B cell (primary cell): Measurements from ENCODE around the gene AFG1L. TPM values are rescaled to one million over a fixed set of nuclear protein-coding genes. Genes with fewer than 3 reads are reported as not detected.
A peak's percentile ranks its signal among the peaks of the same experiment; 100 is the strongest.

Experiments
- ATAC-seq: fragments of 200-7000 bp; cut with Tn5 transposase; one replicate; pipeline ENCODE4 v1.10.0; 2021; ENCODE audit warnings: low read depth, mild to moderate bottlenecking, moderate number of reproducible peaks, moderate library complexity
- CTCF ChIA-PET: fragments of 350-600 bp; sonication (Branson Sonifier 250); formaldehyde crosslinking; loops from one replicate; lab custom pipeline; 2021; ENCODE audit warnings: antibody characterized with exemption, inconsistent platforms; lab: Charles Lee
- POLR2A ChIA-PET: fragments of 350-600 bp; sonication (Branson Sonifier 250); formaldehyde crosslinking; loops from one replicate; lab custom pipeline; 2021; ENCODE audit warnings: antibody characterized with exemption; lab: Charles Lee
- DNase-seq: peaks from one replicate; pipeline ENCODE4 v3.0.0; 2013
- H2AFZ ChIP-seq: 2 replicates; pipeline ENCODE4 v1.6.1; 2012; ENCODE audit warnings: mild to moderate bottlenecking, low read depth, low read length; ENCODE audit not compliant: insufficient read depth, poor library complexity, severe bottlenecking
- H3K27ac ChIP-seq, 2 donors: 1 replicate in 1 of 2; 2 replicates in 1 of 2; pipeline ENCODE4 v1.5.1; 2012 to 2013; ENCODE audit warnings: low read length in 2 of 2, mild to moderate bottlenecking in 2 of 2, moderate library complexity in 1 of 2
- H3K27me3 ChIP-seq, 4 experiments: fragments of 200-600 bp in 1 of 4; sonication (generic) in 1 of 4; replicated peaks in 1 of 4; 1 replicate in 2 of 4; 2 replicates in 2 of 4; pipeline versions ENCODE4 v1.6.1 to v1.7.0; 2013 to 2016; ENCODE audit warnings: low read length in 3 of 4, mild to moderate bottlenecking in 2 of 4, mixed read lengths in 1 of 4, moderate library complexity in 1 of 4; ENCODE audit not compliant: insufficient read depth in 4 of 4, control insufficient read depth in 3 of 4; ENCODE audit errors: control extremely low read depth in 1 of 4
- H3K36me3 ChIP-seq, 2 experiments: replicated peaks in 1 of 2; 1 replicate in 1 of 2; 2 replicates in 1 of 2; pipeline versions ENCODE4 v1.6.1 to v1.7.1; 2013; ENCODE audit warnings: low read length in 1 of 2; ENCODE audit not compliant: insufficient read depth in 2 of 2, control insufficient read depth in 1 of 2; ENCODE audit errors: control extremely low read depth in 1 of 2, extremely low read depth in 1 of 2
- H3K4me1 ChIP-seq, 2 donors: fragments of 200-600 bp in 1 of 2; sonication (generic) in 1 of 2; 1 replicate in 1 of 2; 2 replicates in 1 of 2; pipeline versions ENCODE4 v1.5.1 to v1.6.1; 2013 to 2017; ENCODE audit warnings: low read length in 2 of 2; ENCODE audit not compliant: control insufficient read depth in 2 of 2, insufficient read depth in 2 of 2
- H3K4me2 ChIP-seq: replicated peaks from 2 replicates; pipeline ENCODE3; 2012; ENCODE audit warnings: mild to moderate bottlenecking, low read depth, low read length; ENCODE audit not compliant: poor library complexity, severe bottlenecking
- H3K4me3 ChIP-seq, 5 experiments: fragments of 200-600 bp in 1 of 5; sonication (generic) in 1 of 5; 1 replicate in 3 of 5; 2 replicates in 2 of 5; pipeline versions ENCODE4 v1.5.1 to v1.7.0; 2011 to 2016; ENCODE audit warnings: low read length in 4 of 5, mild to moderate bottlenecking in 4 of 5, low read depth in 2 of 5, control low read depth in 1 of 5, moderate library complexity in 1 of 5; ENCODE audit not compliant: insufficient read depth in 1 of 5; ENCODE audit errors: control extremely low read depth in 1 of 5, extremely low read depth in 1 of 5
- H3K79me2 ChIP-seq: fragments of 200-600 bp; sonication (generic); one replicate; pipeline ENCODE4 v1.6.0; 2016; ENCODE audit warnings: low read length; ENCODE audit not compliant: control insufficient read depth, insufficient read depth
- H3K9ac ChIP-seq: fragments of 200-600 bp; sonication (generic); 2 replicates; pipeline ENCODE4 v1.6.1; 2017; ENCODE audit warnings: mild to moderate bottlenecking, low read length, moderate library complexity
- H3K9me3 ChIP-seq, 3 donors: one replicate each; pipeline versions ENCODE4 v1.6.1 to v1.7.1; 2013; ENCODE audit warnings: low read length in 2 of 3; ENCODE audit not compliant: control insufficient read depth in 2 of 3, insufficient read depth in 1 of 3; ENCODE audit errors: control extremely low read depth in 1 of 3
- H4K20me1 ChIP-seq: 2 replicates; pipeline ENCODE4 v1.6.0; 2012; ENCODE audit warnings: mild to moderate bottlenecking, low read length; ENCODE audit not compliant: insufficient read depth, control insufficient read depth, poor library complexity, severe bottlenecking
- H3K27ac Mint-ChIP-seq: one replicate; pipeline ENCODE4 v1.8.0; 2021; ENCODE audit warnings: mixed read lengths
- H3K27me3 Mint-ChIP-seq: one replicate; pipeline ENCODE4 v1.8.0; 2021; ENCODE audit warnings: mixed read lengths
- H3K4me1 Mint-ChIP-seq: one replicate; pipeline ENCODE4 v1.8.0; 2021; ENCODE audit warnings: mixed read lengths
- H3K4me3 Mint-ChIP-seq: one replicate; pipeline ENCODE4 v1.8.0; 2021; ENCODE audit warnings: mixed read lengths
- H3K9me3 Mint-ChIP-seq: one replicate; pipeline ENCODE4 v1.8.0; 2022; ENCODE audit warnings: mixed read lengths; ENCODE audit not compliant: insufficient read depth
- CTCF ChIP-seq: fragments of 200-600 bp; IDR thresholded peaks from one replicate; pipeline ENCODE4 v1.8.0; 2022; ENCODE audit warnings: antibody characterized with exemption, mild to moderate bottlenecking
- EZH2 ChIP-seq: IDR thresholded peaks from 2 replicates; pipeline ENCODE4 v1.6.1; 2012; ENCODE audit warnings: borderline replicate concordance, low read depth, mild to moderate bottlenecking, moderate library complexity, low read length; ENCODE audit not compliant: insufficient read depth, poor library complexity, severe bottlenecking
- WGBS: methylation state at CpG from one replicate; pipeline ENCODE4 v1.1.5; 2013; ENCODE audit warnings: missing lambda C conversion rate; ENCODE audit not compliant: insufficient coverage; 5-methylcytosine and 5-hydroxymethylcytosine counted together
- intact Hi-C: fragments of 100-400 bp; cut with micrococcal nuclease; formaldehyde crosslinking; loops from one replicate; pipeline ENCODE4 v1.10.0; 2022
- polyA plus RNA-seq: library from polyadenylated mRNA; depleted of rRNA; stranded (reverse); fragments of >200 nt; gene quantifications from 2 replicates; pipeline ENCODE4 v1.2.3, GENCODE V29; 2012
- total RNA-seq, 2 donors: library from RNA; stranded (reverse); fragments of 120-200 nt in 1 of 2; gene quantifications; 1 replicate in 1 of 2; 2 replicates in 1 of 2; pipeline versions ENCODE4 v1.2.3 to v1.2.4, GENCODE V29; 2013 to 2022

Gene AFG1L
- total and polyA plus RNA-seq, 2 donors (not counting 1 experiment from before 2014, with no cell fraction given), result 1.8 to 14.2 TPM

GRCh38 chr6:108355890-108356289 lies 61.0 kb downstream of the AFG1L start:
- Mint-ChIP-seq H3K27ac (no peak overlapping the region), H3K9me3 (no peaks in the 10 kb centered on the region), H3K4me1 (peaks cover 7% of the 10 kb centered on the region), H3K27me3 (no peaks in the 10 kb centered on the region), H3K4me3 (no peak overlapping the region)
- no peak overlapping the region for H3K9ac ChIP-seq
- H3K9me3 ChIP-seq, result no peaks in the 10 kb centered on the region
- no peaks in the 10 kb centered on the region for H3K36me3 ChIP-seq
- DNase-seq (no peak), ATAC-seq (no peak)
- no peak overlapping the region for H3K27ac ChIP-seq
- H3K27me3 ChIP-seq, result no peaks in the 10 kb centered on the region
- ChIA-PET POLR2A (no interaction called here), CTCF (interaction anchor here (0.6 to 1.1 kb wide), 2 partner anchors 12 to 733 kb away, joined by 3 to 4 read pairs; no protein-coding TSS in a partner anchor)
- 100% methylated on average over 1 of the region's 2 CpGs for WGBS
- H4K20me1 ChIP-seq, result no peaks in the 10 kb centered on the region
- H3K4me1 ChIP-seq, result no peaks in the 10 kb centered on the region
- no peaks in the 10 kb centered on the region for H3K79me2 ChIP-seq
- no peak overlapping the region for H2AFZ ChIP-seq
- TF ChIP-seq CTCF, result no peak
- no peak for TF ChIP-seq EZH2
- intact Hi-C loops, result no loop called here
- no peak overlapping the region for H3K4me3 ChIP-seq
- no peak overlapping the region for H3K4me2 ChIP-seq

GRCh38 chr6:108359901-108360882 lies 65.3 kb downstream of the AFG1L start:
- H3K4me1 Mint-ChIP-seq, result peaks cover 11% of the 10 kb centered on the region
- intact Hi-C loops, result loop anchor here (5.0 to 10.0 kb wide), 3 partner anchors 55 to 245 kb away; no protein-coding TSS in a partner anchor
- POLR2A ChIA-PET, result no interaction called here
- Histone ChIP-seq H4K20me1 (no peaks in the 10 kb centered on the region), H3K4me3 (no peak overlapping the region), H3K9ac (no peak overlapping the region), H3K4me2 (no peak overlapping the region), H3K79me2 (no peaks in the 10 kb centered on the region), H3K4me1 (no peaks in the 10 kb centered on the region), H3K27ac (no peak overlapping the region), H2AFZ (no peak overlapping the region), H3K27me3 (no peaks in the 10 kb centered on the region), H3K36me3 (no peaks in the 10 kb centered on the region), H3K9me3 (no peaks in the 10 kb centered on the region)
- H3K4me3 Mint-ChIP-seq, result no peak overlapping the region
- peak; percentile 42 for DNase-seq
- ATAC-seq, result peak; percentile 31
- CTCF ChIA-PET, result interaction anchor here (0.8 to 2.0 kb wide), 3 partner anchors 133 to 246 kb away, joined by 3 to 12 read pairs (median 4); no protein-coding TSS in a partner anchor
- H3K9me3 Mint-ChIP-seq, result no peaks in the 10 kb centered on the region
- TF ChIP-seq CTCF (peak; percentile 40), EZH2 (no peak)
- no CpG with 5 or more reads among the region's 5 CpGs for WGBS
- no peak overlapping the region for H3K27ac Mint-ChIP-seq
- no peaks in the 10 kb centered on the region for H3K27me3 Mint-ChIP-seq
